Effector memory CD4-positive, alpha-beta T cell (primary cell): ENCODE results near the gene LSM8.
"Not testable (repeated sequence)": the region's sequence is repeated elsewhere in the genome, so short reads cannot be mapped to it uniquely, and the experiment has no call there.

Source experiments
- DNase-seq, 3 donors: peaks; one replicate each; pipeline ENCODE4 v3.0.0-alpha.2; 2020
- H3K27ac ChIP-seq: 2 replicates; pipeline ENCODE4 v1.7.0; 2013; ENCODE audit warnings: mild to moderate bottlenecking, low read length, moderate library complexity; ENCODE audit not compliant: insufficient read depth, poor library complexity, severe bottlenecking
- H3K27me3 ChIP-seq: replicated peaks from 2 replicates; pipeline ENCODE4 v1.7.0; 2013; ENCODE audit warnings: mild to moderate bottlenecking, low read length; ENCODE audit not compliant: insufficient read depth, control insufficient read depth, poor library complexity, severe bottlenecking
- H3K36me3 ChIP-seq: 2 replicates; pipeline ENCODE4 v1.7.0; 2013; ENCODE audit warnings: mild to moderate bottlenecking, low read length, moderate library complexity; ENCODE audit not compliant: control insufficient read depth, insufficient read depth
- H3K4me1 ChIP-seq: 2 replicates; pipeline ENCODE4 v1.7.0; 2013; ENCODE audit warnings: low read length, mild to moderate bottlenecking; ENCODE audit not compliant: control insufficient read depth, insufficient read depth, poor library complexity, severe bottlenecking
- H3K4me3 ChIP-seq: 2 replicates; pipeline ENCODE4 v1.7.0; 2013; ENCODE audit warnings: low read length, low read depth, mild to moderate bottlenecking; ENCODE audit not compliant: insufficient read depth, poor library complexity, severe bottlenecking
- H3K9me3 ChIP-seq: 2 replicates; pipeline ENCODE4 v1.7.0; 2013; ENCODE audit warnings: mild to moderate bottlenecking, low read length, moderate library complexity; ENCODE audit not compliant: control insufficient read depth

LSM8 gene

GRCh38 chr7:118232837-118233236 lies 48.9 kb downstream of the LSM8 start:
- H3K27me3 ChIP-seq = no peaks in the 10 kb centered on the region
- no peak overlapping the region for H3K27ac ChIP-seq
- DNase-seq = no peak
- no peaks in the 10 kb centered on the region for H3K9me3 ChIP-seq
- H3K4me3 ChIP-seq = no peak overlapping the region
- H3K4me1 ChIP-seq = no peaks in the 10 kb centered on the region
- H3K36me3 ChIP-seq = no peaks in the 10 kb centered on the region

- H3K27me3 ChIP-seq = no peaks in the 10 kb centered on the region
- no peak for DNase-seq
- H3K4me1 ChIP-seq = no peaks in the 10 kb centered on the region
- H3K36me3 ChIP-seq = no peaks in the 10 kb centered on the region
- H3K4me3 ChIP-seq = no peak overlapping the region
- H3K27ac ChIP-seq = no peak overlapping the region
- H3K9me3 ChIP-seq = no peaks in the 10 kb centered on the region
Observed at GRCh38 chr7:118233799-118234198, 49.8 kb downstream of the LSM8 start.

DNA sequence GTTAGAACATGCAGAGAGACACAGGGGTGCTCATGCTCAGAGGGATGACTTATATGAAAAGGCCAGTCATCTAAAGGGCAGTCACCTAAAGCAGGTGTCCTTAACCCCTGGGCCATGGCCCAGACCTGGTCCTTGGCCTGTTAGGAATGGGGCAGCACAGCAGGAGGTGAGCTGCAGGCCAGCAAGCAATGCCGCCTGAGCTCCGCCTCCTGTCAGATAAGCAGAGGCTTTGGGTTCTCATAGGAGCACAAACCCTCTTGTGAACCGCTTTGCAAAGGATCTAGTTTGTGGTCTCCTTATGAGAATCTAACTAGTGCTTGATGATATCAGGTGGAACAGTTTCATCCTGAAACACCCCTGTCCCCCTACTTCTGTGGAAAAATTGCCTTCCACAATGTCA lies 55.0 kb downstream of the LSM8 start:
- Histone ChIP-seq H3K4me1 (no peaks in the 10 kb centered on the region), H3K4me3 (no peak overlapping the region), H3K27ac (no peak overlapping the region), H3K36me3 (no peaks in the 10 kb centered on the region), H3K27me3 (no peaks in the 10 kb centered on the region), H3K9me3 (no peaks in the 10 kb centered on the region)
- no peak for DNase-seq

- not testable (repeated sequence) for H3K36me3 ChIP-seq, H3K27ac ChIP-seq, H3K9me3 ChIP-seq, H3K4me1 ChIP-seq, DNase-seq, H3K27me3 ChIP-seq, H3K4me3 ChIP-seq
Observed at GRCh38 chr7:118240320-118240719, 56.4 kb downstream of the LSM8 start.
